Lower leg skin (tissue), 4 donors: ENCODE data around the gene TMEM135. TPM values are rescaled to one million over a fixed set of nuclear protein-coding genes. Genes with fewer than 3 reads are reported as not detected.

ENCODE experiments used
- DNase-seq, 2 donors: peaks; one replicate each; pipeline ENCODE4 v3.0.0-alpha.2; 2019; ENCODE audit warnings: low spot score in 2 of 2
- H3K4me3 ChIP-seq: fragments of 200-600 bp; sonication (generic); 2 replicates; pipeline ENCODE4 v1.5.1; 2017; ENCODE audit warnings: mild to moderate bottlenecking, low read depth; ENCODE audit not compliant: poor library complexity, severe bottlenecking
- POLR2A ChIP-seq, 2 donors: fragments of 450-650 bp; IDR thresholded peaks; one replicate each; pipeline ENCODE4 v1.6.1; 2016 to 2017; ENCODE audit warnings: antibody characterized with exemption in 2 of 2, mild to moderate bottlenecking in 1 of 2, moderate library complexity in 1 of 2
- WGBS, 2 donors: methylation state at CpG; one replicate each; pipeline ENCODE4 v1.1.5; 2018; 5-methylcytosine and 5-hydroxymethylcytosine counted together
- intact Hi-C: fragments of 100-400 bp; cut with DNase I; formaldehyde crosslinking; loops from one replicate; pipeline ENCODE4 v1.15.0; 2023; ENCODE audit warnings: low total_unique reads
- total RNA-seq, 4 donors: library from RNA; depleted of rRNA; stranded (reverse); fragments of >200 nt; gene quantifications; one replicate each; pipeline ENCODE4 v1.1.0, GENCODE V29; 2016
- TF ChIP-seq, protein P1 (sequence below), 3 donors: fragments of 450-650 bp; IDR thresholded peaks; one replicate each; pipeline ENCODE4 v1.5.1; 2016; ENCODE audit warnings: antibody characterized with exemption in 3 of 3, mild to moderate bottlenecking in 3 of 3, moderate library complexity in 2 of 3

The TMEM135 gene
- total RNA-seq, 4 donors from 2014 or later, result 6.2 to 14.2 (median 10.3) TPM

DNA sequence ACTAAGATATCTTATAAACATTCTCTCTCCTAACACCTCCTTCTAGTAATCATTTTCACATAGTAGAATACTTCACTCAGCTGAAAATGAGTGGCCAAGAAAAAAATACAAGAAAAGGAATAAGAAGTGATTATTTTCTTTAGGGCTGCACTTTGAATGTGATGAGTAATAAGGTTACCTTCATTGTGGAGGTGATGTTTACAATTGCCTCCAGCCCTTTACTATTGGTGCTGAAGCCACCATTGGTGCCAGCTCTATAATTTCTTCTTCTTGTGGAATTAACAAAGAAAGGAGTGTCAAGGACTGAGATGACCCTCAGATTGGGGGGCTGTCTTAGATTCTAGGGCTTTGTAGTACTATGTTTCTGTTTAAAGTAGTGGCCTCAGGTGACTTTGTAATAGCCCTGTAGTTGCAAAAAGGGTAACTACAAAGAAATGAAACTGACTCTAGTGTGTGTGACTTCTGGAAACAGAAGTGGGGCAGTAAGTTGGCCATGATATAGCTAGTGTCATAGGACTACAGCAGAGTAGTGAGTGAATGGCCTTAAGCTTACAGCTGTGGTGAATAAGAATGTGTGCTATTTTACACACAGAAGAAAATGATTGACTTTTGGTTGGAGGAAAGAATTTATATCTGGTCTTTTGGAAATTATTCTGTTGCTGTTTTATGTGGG lies 287.2 kb downstream of the TMEM135 start:
- TF ChIP-seq, protein P1, sequence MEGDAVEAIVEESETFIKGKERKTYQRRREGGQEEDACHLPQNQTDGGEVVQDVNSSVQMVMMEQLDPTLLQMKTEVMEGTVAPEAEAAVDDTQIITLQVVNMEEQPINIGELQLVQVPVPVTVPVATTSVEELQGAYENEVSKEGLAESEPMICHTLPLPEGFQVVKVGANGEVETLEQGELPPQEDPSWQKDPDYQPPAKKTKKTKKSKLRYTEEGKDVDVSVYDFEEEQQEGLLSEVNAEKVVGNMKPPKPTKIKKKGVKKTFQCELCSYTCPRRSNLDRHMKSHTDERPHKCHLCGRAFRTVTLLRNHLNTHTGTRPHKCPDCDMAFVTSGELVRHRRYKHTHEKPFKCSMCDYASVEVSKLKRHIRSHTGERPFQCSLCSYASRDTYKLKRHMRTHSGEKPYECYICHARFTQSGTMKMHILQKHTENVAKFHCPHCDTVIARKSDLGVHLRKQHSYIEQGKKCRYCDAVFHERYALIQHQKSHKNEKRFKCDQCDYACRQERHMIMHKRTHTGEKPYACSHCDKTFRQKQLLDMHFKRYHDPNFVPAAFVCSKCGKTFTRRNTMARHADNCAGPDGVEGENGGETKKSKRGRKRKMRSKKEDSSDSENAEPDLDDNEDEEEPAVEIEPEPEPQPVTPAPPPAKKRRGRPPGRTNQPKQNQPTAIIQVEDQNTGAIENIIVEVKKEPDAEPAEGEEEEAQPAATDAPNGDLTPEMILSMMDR (IDR thresholded peaks at IDR 0.05), result no peak
- TF ChIP-seq POLR2A (IDR thresholded peaks at IDR 0.05), result no peak
- no peak for DNase-seq
- no peak overlapping the region for H3K4me3 ChIP-seq
- intact Hi-C loops, result no loop called here

DNA sequence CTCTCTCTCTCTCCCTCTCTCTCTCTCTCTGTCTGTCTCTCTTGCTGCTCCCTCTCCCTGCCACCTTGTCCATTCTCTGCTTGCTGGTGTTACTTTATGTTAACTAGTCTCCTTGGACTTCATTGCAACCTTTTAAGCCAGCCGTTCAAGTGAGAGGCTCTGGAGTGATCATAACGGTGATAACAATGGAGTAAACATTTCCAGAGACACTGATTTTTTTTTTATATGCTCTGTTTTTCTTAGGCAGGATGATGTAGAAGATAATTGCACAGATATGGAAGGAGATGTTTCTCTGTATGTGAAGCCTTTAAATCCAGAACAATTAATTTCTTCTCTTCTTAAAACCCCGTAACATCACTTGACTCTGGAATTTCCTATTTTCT lies 287.7 kb downstream of the TMEM135 start:
- 81 to 85% methylated on average over 3 of the region's 3 CpGs for WGBS, 2 donors
- TF ChIP-seq, protein P1 (IDR thresholded peaks at IDR 0.05), result no peak
- no peak for TF ChIP-seq POLR2A (IDR thresholded peaks at IDR 0.05)
- DNase-seq, result no peak
- intact Hi-C loops, result no loop called here
- H3K4me3 ChIP-seq, result no peak overlapping the region

DNA sequence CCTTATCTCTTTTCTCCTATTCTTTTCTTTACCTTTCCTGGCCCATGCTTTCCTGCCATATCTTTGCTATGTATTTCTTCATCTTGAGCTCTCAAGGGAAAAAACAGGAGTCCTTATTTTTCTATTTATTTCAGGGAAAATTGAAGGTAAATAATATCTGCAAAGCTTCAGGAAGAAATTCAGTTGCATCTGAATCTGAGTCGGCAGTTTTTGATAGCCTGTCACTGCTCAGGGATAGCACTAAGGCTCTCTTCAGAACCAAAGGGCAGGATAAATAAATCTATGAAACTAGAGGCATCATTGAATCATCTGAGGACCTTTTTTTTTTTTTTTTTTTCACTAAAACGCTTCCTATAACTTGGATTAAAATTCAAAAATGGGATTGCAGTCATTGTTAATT lies 288.9 kb downstream of the TMEM135 start:
- DNase-seq, result no peak
- intact Hi-C loops, result no loop called here
- no peak overlapping the region for H3K4me3 ChIP-seq
- WGBS, 2 donors, result 93% methylated on average over 2 of the region's 2 CpGs
- no peak for TF ChIP-seq POLR2A (IDR thresholded peaks at IDR 0.05)
- TF ChIP-seq, protein P1 (IDR thresholded peaks at IDR 0.05), result no peak

DNA sequence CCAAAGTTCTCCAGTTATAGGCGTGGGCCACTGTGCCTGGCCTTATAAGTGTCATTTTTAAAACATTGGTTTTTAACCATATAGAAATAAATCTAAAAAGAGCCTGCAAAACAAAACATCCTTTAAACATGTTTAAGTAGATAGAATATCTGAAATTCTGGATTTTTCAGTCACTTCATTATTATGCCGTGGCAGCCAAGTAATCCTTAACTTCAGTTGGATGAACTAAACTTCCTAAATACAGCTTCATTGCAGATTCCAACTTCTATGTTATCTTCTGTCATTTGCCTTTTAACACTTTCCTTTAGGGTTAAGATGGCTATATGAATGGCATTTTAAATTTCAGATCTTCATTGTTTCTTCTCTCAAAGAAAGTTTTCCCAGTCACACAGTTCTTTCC lies 291.4 kb downstream of the TMEM135 start:
- no peak for TF ChIP-seq POLR2A (IDR thresholded peaks at IDR 0.05)
- TF ChIP-seq, protein P1 (IDR thresholded peaks at IDR 0.05), result no peak
- WGBS, 2 donors, result 92 to 98% methylated on average over 2 of the region's 2 CpGs
- no peak overlapping the region for H3K4me3 ChIP-seq
- intact Hi-C loops, result no loop called here
- DNase-seq, result no peak

DNA sequence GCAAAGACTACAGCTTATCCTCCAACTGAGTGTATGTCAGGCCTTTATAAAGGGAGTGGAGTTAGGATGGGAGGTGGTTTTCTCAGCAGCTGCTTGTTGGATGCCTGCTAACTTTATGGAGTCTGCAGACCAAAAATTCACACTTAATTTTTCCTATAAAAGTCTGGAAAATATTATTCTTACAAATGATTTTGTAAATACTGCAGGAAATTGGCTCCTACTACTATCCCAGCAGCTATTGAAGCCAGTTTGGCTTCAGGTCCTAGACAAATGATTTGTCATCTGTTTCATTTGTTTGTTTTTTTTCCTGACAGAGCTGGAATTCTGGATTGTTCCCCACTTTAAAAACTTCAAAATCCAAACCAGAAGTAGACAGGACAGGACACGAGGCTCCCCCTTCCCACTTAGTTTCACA lies 292.5 kb downstream of the TMEM135 start:
- no peak for DNase-seq
- H3K4me3 ChIP-seq, result no peak overlapping the region
- 38 to 48% methylated on average over 1 of the region's 1 CpG for WGBS, 2 donors
- intact Hi-C loops, result no loop called here
- TF ChIP-seq, protein P1 (IDR thresholded peaks at IDR 0.05), result no peak
- TF ChIP-seq POLR2A (IDR thresholded peaks at IDR 0.05), result no peak

DNA sequence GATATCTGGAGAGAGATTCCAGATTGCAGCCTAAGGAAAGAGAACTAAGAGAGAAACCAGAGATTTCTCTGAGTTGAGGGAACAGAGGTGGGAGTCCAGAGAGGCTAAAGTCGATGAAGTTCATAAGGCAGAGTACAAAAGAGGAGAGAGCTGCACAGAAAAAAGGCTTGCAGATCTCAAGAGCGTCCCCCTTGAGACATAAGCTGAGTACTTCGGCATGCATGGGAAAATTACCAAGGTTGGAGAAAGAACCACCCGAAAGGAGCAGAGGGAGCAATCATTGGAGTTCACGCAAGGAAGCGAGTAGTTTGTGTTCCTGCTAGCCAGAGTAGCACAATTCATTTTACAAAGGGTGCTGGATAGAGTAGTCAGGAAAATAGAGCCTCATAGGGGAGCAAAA lies 293.5 kb downstream of the TMEM135 start:
- no peak overlapping the region for H3K4me3 ChIP-seq
- TF ChIP-seq, protein P1 (IDR thresholded peaks at IDR 0.05), result no peak
- DNase-seq, result no peak
- intact Hi-C loops, result no loop called here
- WGBS, 2 donors, result 65 to 74% methylated on average over 6 of the region's 6 CpGs
